ENCODE data around the gene CMC1.
"Not testable (repeated sequence)": the region's sequence is repeated elsewhere in the genome, so short reads cannot be mapped to it uniquely, and the experiment has no call there.

CMC1 gene, protein sequence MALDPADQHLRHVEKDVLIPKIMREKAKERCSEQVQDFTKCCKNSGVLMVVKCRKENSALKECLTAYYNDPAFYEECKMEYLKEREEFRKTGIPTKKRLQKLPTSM

DNA sequence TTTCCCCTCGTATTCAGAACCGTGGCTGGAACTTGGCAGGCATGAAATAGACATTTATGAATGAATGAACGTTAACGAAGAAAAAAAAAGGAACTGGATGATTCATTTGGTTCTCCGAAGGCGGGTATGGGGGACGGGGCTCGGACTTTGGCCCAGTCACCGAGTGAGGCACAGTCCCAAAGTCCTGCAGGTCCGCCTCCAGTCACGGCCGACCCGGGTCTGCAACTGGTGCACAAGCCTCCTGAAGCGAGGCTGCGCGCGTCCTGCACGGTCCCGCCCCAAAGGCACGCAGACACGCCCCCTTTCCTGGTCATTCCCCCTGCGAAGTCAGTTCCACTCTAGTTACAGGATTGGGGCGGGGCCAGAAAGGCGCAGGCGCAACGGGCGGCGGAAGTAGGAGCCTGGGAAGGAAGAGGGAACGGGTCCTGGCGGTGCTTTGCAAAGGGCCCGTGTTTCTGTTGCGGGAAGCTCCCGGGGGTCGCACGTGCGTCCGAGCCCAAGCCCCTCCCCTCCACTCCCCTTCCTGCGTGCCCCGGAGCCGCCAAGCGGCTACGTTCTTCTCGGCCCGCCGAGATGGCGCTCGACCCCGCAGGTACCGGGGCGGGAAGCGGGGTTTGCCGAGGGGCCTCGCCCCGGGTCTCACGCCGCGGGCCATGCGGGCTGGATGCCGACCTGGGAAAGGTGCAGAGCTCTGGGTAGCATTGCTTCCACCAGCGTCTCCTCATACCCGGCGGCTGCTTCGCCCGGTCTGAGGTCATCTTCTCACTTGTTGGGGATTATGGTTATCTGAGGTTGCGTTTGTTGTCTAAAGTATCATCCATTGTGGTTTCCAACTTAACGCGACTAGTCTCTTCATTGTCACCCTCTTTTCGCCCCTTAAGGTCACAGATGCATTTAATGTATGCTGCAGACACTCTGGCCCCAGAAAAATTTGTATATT, at the start of gene CMC1:
CMC1 (plus strand) TSS at position 399 of the 940 bp plus-strand sequence; CDS start at position 574, 175 bp downstream.
- peak; percentile 96 for DNase-seq

DNA sequence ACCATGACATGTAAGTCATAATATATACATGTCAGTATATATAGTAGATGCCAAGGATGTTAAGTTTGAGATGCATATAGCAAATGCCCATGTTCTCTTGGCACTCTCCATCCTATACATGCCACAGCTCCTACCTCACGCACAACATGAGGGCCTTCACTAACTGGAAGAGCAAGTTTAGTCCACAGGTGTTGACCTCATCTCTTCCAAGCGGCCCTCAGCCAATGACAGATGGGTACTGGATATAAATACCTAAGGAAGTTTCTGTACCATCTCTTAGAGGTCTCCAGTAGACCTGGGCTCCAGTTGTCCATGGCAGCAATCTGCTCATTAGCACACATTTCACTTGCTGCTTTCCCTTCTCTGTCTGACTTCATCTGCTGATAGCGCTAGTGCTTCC, 43.3 kb upstream of the CMC1 start:
- no peak for DNase-seq

DNA sequence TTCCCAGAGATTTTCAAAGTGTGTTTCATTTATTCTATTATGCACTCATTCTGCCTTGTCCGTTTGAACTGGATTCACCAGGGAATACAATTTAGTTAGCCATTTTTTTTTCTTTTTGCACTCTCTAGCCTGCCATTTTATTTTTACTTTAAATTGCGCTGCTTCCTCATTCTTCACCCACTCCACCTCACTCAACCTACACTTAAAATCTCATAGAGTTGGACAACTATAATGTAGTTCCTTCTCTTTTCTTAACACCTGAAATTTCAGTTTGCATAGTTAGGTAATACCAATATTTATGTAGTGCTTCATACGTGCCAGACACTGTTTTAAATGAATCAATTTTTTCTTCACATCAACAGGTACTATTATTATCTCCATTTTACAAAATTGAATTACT, 42.4 kb upstream of the CMC1 start:
- no peak for DNase-seq

DNA sequence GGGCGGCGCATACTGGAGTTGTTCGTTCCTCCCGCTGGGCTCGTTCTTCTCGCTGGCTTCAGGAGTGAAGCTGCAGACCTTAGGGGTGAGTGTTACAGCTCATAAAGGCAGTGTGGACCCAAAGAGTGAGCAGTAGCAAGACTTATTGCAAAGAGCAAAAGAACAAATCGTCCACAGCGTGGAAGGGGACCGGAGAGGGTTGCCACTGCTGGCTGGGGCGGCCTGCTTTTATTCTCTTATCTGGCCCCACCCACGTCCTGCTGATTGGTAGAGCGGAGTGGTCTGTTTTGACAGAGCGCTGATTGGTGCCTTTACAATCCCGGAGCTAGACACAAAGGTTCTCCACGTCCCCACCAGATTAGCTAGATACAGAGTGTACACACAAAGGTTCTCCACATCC, 41.8 kb upstream of the CMC1 start:
- not testable (repeated sequence) for DNase-seq

DNA sequence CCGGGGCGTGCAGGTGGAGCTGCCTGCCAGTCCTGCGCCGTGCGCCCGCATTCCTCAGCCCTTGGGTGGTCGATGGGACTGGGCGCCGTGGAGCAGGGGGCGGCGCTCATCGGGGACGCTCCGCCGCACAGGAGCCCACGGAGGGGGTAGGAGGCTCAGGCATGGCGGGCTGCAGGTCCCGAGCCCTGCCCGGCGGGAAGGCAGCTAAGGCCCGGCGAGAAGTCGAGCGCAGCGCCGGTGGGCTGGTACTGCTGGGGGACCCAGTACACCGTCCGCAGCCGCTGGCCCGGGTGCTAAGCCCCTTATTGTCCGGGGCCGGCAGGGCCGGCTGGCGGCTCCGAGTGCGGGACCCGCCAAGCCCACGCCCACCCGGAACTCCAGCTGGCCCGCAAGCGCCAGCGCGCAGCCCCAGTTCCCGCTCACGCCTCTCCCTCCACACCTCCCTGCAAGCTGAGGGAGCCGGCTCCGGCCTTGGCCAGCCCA, 41.0 kb upstream of the CMC1 start:
- DNase-seq = not testable (repeated sequence)

DNA sequence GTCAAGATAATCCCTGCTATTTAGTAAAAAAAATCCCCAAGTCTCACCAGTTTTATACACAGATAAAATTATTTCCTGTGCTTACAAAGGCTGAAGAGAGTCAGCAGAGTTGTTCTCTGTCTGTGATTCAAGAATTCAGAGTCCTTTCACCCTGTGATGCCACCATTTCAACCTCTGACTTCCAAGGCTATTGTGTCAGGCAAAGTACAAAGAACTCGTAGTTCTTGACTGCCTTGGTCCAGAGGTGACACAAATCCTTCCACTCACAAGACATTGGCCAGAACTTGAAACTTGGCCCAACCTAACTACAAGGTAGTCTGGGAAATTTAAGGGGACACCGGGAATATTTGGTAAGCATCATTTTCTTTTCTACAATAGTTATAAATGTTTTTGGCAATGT, 34.9 kb upstream of the CMC1 start:
- no peak for DNase-seq

DNA sequence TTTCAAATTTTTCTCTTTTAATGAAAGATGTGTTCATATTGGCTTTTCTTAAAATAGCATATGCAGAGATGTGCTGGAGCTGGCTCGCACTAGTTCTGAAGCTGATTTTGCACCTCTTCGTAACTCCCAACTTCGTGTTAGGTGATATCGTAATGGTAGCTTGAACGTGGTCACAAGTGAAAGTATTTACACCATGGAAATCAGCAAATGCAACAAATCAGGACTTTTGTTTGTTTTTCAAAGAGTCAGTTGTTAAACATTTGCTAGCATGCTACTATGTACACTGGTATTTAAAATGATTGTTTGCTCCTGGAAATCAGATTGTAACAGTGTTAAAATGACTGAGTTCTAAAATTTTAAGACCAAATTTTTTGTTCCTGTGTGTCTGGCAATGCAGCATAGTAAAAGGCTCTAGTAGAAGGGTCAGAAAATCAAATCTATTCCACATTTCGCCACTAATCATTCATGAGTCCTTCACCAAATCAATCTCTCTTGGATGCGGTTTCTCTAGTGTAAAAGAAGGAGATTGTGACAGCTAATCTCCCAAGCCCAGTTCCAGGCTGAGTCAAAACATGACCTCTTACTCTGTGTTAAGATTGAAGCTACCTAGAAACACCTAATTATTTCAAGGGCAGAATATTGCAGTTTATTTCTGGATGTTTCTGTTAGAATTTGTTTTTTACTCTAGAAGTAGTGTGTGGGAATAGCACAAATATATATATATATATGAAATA, 34.3 kb upstream of the CMC1 start:
- DNase-seq = no peak

DNA sequence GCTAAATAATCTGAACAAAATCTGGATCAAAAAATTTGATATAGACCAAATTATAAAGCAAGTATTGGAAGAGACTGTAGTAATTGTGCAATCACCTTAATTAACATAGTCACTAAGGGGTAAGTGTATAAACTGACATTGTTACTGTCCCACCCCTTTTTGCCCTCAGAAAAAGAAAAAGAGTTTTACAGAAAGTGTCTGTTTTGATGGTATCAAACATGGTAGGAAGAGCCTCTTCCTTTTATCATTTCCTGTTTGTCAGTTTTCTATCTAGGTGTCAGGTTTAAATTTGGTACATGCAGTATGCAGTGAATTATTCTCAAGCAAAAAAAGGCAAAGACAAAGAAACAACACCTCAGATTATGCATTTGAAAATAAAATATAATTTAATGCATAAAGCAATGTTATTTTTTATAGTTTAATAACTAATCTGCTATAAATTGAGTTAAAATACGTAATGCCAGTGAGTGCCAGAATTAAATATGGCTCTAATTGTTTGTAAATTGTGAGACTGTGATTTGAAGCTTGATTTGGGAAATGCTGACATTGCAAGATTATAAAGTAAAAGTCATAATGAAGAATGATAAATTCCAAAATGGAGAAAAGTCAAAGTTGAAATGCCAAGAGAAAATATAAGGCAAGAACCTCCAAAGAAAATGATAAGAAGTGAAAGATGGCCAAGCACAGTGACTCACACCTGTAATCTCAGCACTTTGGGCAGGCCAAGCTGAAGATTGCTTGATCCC, 30.3 kb upstream of the CMC1 start:
- DNase-seq = no peak

DNA sequence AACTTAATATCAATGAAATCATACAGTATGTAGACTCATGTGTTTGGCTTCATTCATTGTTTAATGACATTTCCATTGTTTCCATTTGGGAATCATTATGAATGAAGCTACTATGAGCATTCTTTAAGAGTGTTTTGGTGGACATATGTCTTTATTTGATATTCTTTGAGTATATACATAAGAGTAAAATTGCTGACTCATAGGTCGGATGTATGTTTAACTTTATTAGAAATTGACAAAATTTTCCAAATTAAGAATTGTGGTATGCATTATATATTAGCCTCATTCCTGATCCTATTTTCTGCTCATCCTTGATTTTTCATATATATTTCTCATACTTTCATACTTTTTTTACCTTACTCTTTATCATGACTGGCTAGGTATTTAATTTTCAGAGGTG, 28.7 kb upstream of the CMC1 start:
- DNase-seq = no peak

DNA sequence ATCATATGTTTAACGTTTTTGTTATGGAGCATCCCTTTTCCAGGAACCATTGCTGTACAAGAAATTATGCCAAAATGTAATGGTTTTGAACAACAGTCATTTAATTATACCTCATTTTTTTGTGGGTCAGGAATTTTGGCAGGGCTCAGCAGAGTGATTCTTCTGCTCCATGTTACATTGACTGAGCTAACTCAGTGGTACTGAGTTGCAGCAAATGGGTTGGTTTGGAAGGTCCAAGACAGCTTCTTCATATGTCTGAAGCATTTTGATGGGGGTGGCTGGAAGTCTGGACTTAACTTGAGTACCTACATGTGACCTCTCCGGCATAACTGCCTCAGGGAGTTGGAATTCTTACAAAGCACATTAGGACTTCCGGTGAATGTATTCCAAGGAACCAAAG, 26.0 kb upstream of the CMC1 start:
- no peak for DNase-seq

DNA sequence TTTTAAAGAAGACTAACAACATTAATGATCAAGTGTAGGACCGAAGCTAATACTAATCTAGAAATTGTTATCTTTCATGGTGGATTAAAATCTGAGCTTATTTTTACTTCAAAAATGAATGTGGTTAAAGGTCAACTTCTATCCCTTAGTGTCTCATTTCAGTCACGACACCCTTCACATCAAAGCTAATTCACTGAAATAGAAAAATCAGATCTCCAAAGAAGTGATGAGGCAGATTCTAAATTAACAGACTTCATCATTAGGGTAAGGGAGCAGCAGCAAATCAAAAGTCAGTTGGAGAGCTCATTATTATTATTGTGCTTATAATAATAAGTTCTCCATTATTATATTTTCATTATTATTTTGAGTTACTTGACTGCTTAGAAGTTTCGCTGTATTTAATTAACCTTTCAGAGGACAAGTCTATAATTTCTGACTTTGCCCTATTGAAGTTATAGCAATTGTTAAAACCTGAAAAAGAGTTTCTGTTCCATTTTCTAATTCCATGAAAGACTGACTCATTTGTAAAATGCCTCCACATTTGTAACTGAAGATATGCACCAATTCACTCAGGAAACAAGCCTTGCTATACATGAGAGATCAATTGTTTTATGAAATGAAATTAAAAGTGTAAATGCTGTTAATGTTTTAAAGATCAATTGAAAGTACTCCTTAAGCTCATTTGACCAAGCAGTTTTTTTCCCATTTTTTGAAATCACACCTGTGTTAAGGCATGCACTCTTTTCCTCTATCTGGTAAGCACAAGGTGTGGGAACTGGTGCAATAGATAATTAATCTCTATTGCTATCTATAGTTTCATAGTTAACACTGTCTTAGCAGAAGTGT, 23.1 kb upstream of the CMC1 start:
- DNase-seq = no peak

DNA sequence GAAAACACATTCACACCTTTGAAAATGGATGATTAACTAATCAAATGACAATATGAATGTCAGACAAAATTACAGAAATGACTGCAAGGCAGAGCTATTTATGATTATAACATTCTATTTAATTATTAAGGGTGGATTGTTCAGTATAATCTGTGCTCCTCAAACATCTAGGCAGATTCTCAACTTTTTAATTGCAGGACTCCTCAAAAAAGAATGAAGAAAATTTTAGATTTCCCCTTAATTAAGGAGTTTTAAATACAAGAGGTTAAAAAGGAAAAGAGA, 22.6 kb upstream of the CMC1 start:
- no peak for DNase-seq

DNA sequence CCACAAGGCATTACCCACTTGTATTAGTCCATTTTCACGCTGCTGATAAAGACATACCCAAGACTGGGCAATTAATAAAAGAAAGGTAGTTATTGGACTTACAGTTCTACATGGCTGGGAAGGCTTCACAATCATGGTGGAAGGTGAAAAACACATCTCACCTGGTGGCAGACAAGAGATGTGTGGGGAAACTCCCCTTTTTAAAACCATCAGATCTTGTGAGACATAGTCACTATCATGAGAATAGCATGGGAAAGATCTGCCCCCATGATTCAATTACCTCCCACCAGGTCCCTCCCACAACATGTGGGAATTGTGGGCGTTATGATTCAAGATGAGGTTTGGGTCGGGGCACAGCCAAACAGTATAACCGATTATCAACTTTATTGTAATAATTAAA, 17.0 kb upstream of the CMC1 start:
- DNase-seq = no peak

DNA sequence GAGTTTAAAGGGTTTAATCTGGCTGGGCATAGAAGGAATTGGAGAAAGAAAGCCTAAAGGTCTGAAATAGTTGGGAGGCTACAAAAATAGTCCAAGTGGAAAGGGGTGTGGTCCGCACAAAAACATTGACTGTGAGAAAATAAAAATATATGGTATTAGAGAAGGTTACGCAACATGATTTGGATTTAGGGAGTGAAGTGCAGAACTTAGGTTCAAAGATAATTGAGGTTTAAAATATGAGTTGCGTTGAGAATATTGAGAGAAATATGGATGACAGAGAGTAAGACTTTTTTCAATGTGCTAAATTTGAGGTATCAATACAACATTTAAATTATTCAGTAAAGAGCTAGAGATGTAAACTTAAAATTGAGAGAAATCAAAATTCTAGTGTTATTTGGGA, 15.4 kb upstream of the CMC1 start:
- DNase-seq = no peak

DNA sequence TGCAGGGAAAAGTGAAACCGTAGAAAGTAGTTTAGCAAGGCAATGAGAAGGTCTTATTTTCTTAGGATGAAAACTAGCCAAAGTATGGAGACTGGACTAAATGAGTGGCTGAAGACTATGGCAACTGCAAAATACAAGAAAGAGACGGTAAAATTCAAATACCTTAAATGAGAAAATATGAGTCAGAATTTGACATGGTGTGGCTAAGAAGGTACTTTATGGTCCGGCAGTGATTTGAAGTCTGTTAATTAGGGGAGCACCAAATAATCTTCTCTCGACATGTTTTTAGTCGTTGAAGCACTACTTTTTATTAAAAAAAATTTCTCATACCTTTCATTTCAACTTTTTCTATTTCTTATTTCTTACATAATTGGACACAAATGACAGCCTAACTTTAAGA, 12.8 kb upstream of the CMC1 start:
- DNase-seq = no peak

DNA sequence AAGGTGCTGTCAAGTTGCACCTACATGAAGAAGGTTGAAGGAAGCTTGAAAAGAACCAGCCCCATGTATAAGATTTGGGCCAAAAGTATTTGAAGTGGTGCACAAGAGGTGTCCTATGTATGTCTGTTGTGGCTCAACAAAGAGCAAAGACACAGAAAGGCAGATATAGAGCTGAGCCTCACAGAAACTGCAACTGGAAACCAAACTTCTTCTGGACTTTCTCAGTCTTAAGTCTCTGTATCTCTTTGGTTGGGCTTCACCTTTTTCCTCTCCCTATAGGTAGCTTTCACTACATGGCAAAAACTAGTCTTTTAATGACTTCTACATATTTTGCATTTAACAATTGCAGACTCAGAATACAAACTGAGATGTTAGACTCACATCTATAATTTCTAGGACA, 8.8 kb upstream of the CMC1 start:
- no peak for DNase-seq

DNA sequence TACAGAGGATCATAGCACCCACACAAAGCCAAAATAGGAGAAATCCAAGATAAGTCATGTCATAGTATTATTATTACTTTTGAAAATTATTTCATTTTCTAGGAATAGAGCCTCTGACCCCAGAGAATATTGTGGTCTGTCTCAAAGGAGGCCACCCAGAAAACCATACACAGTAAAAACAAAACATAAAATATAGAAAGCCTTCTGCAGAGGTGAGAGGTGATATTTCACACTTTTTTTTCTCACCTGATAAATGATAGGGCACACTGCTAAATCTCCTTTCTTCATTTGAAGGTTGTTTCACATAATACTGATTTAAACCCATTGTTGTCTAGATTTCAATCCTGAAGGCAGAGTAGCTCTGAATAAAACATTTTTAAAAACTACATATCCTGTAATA, 7.0 kb upstream of the CMC1 start:
- no peak for DNase-seq

DNA sequence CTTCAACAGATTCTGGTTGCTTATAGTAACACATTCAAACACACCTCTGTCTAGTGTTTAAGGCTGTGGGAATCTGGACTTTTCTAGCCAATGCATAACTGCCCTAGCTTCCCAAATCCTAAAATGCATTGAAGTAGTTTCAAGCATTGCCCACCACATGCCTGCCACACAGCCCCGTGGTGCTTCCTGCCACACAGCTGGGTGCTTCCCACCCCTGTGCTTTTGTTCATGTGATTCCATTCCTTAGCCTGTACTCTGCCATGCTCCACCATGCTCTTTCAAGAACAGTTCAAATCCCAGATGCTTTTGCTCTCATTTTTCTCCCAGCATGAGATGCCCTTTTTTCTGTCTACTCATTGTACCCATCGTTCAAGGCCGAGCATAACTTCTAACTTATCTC, 2.3 kb upstream of the CMC1 start:
- DNase-seq = no peak

DNA sequence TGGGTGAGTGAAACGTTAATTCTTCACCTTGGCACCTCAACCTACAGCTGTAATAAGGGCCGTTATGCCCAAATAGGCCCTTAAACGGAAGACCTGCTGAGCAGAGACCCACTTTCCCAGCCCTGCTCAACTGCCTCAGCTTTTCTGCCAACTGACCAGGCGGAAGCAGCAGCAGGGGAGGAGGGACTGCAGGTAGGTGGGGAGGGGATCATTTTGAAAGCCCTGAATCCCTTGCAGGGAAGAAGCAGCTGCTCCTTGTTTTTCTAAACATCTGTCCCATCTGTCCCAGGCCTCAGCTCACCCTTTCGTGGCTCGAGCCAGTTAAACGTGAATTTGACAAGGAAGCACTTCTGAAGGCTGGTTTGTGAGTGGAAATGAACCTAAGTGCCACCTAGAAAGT, 978 bp upstream of the CMC1 start:
- peak; percentile 2 for DNase-seq

DNA sequence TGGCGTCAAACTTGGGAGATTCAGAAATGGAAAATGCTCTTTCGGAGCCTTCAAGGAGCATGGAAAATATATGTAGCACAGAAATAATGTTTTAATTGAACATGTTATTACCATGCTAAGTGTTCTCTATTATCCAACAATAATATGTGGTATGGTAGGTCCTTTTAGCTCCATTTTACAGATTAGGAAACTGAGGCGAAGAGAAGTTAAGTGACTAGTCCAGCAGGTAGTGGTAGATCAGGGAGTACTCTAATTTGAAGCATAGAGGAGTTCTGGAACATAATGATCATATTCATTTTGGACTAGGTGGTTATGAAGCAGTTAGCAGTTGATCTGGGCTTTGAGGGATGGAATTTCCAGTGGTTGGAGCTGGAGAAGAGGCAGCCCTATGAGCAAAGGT, 1.1 kb downstream of the CMC1 start:
- no peak for DNase-seq

DNA sequence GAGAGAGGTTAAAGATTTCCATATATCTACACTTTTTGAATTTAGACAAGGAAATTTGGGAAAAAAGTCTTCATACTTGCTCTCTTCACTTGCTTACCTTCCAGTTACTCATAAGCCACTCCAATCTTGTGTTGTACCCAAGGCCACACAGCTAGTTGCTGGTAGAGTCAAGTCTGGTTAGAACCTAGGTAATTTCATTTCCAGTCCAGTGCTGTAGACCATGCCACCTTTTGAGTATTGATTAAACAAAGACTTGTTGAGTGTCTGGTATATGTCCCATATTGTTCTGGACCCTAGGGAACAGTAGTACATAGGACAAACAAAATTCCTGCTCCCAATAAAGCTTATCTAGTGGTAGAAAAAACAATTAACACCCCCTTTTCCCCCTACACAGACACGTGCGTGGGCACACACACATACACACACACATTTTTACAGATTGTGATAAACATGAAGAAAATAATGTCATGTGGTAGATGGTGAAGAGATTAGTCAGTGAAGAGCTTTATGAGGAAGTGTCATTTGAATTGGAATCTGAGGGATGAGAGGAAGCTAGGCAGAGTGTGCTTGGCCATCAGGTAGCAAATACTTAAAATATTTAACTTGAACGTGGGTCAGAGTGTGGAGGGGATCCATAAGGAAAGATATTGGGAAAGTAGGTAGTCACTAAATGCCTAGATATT, 2.1 kb downstream of the CMC1 start:
- DNase-seq = no peak

DNA sequence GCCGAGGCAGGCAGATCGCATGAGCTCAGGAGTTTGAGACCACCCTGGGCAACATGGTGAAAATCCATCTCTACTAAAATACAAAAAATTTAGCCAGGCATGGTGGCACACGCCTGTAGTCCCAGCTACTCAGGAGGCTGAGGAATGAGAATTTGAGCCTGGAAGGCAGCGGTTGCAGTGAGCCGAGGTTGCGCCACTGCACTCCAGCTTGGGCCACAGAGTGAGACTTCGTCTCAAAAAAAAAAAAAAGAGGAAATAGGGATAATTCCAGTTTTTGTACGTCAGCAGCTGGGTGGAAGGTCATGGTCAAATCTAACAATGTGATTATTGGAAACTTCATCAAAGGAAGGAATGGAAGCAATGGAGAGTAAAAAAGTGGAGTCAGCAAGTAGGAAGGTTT, 3.1 kb downstream of the CMC1 start:
- no peak for DNase-seq

All from CD4-positive, alpha-beta T cell treated with Interleukin-6 for 4 hours (primary cell).